Measurements from ENCODE around the gene PTPRG.

The PTPRG gene

GRCh38 chr3:61944726-61945125 is 383.4 kb downstream of the PTPRG start:
- Histone ChIP-seq H3K4me1 (ENCODE audit: insufficient read depth, poor library complexity, severe bottlenecking) (no peaks in the 10 kb centered on the region), H3K27me3 (ENCODE audit: insufficient read depth, poor library complexity, severe bottlenecking) (no peaks in the 10 kb centered on the region), H3K4me3 (ENCODE audit: severe bottlenecking) (no peak overlapping the region), H3K36me3 (ENCODE audit: low read depth) (no peaks in the 10 kb centered on the region), H3K9me3 (ENCODE audit: severe bottlenecking) (no peaks in the 10 kb centered on the region), H3K27ac (ENCODE audit: poor library complexity, severe bottlenecking) (no peak overlapping the region)
- no peak for TF ChIP-seq CTCF (IDR thresholded peaks at IDR 0.05; ENCODE audit: poor library complexity, severe bottlenecking)
- no peak for ATAC-seq (ENCODE audit: low read depth)
- no peak for DNase-seq (ENCODE audit: low spot score)

GRCh38 chr3:61945657-61946056 is 384.3 kb downstream of the PTPRG start:
- ATAC-seq (ENCODE audit: low read depth) = no peak
- Histone ChIP-seq H3K4me3 (ENCODE audit: severe bottlenecking) (no peak overlapping the region), H3K27ac (ENCODE audit: poor library complexity, severe bottlenecking) (no peak overlapping the region), H3K36me3 (ENCODE audit: low read depth) (no peaks in the 10 kb centered on the region), H3K9me3 (ENCODE audit: severe bottlenecking) (no peaks in the 10 kb centered on the region), H3K27me3 (ENCODE audit: insufficient read depth, poor library complexity, severe bottlenecking) (no peaks in the 10 kb centered on the region), H3K4me1 (ENCODE audit: insufficient read depth, poor library complexity, severe bottlenecking) (no peaks in the 10 kb centered on the region)
- no peak for DNase-seq (ENCODE audit: low spot score)
- TF ChIP-seq CTCF (IDR thresholded peaks at IDR 0.05; ENCODE audit: poor library complexity, severe bottlenecking) = no peak

- ATAC-seq (ENCODE audit: low read depth) (no peak), DNase-seq (ENCODE audit: low spot score) (no peak)
- H3K36me3 ChIP-seq (ENCODE audit: low read depth) = no peaks in the 10 kb centered on the region
- no peaks in the 10 kb centered on the region for H3K9me3 ChIP-seq (ENCODE audit: severe bottlenecking)
- no peak overlapping the region for H3K27ac ChIP-seq (ENCODE audit: poor library complexity, severe bottlenecking)
- no peaks in the 10 kb centered on the region for H3K4me1 ChIP-seq (ENCODE audit: insufficient read depth, poor library complexity, severe bottlenecking)
- H3K4me3 ChIP-seq (ENCODE audit: severe bottlenecking) = no peak overlapping the region
- H3K27me3 ChIP-seq (ENCODE audit: insufficient read depth, poor library complexity, severe bottlenecking) = no peaks in the 10 kb centered on the region
- TF ChIP-seq CTCF (IDR thresholded peaks at IDR 0.05; ENCODE audit: poor library complexity, severe bottlenecking) = no peak
Observed at GRCh38 chr3:61946570-61947324, 385.4 kb downstream of the PTPRG start.

DNA sequence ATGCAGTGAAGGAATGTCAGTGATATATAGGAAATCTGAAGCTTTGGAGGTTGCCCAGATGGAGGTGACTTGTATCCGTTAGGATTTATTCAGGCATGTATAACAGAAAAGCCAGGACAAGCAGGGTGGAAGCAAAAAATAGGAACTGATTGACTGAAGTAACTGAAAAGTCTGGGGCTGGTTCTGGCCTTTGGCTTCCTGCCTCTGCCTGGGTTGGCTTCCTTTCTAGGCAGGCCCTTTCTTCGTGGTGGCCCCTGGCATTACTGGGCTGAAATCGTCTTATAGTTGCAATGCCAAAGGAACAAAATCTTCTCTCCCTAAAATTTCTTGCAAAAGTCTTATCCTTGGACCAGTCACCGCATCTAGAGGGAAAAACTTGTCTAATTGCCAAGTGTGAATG is 386.1 kb downstream of the PTPRG start:
- Histone ChIP-seq H3K27ac (ENCODE audit: poor library complexity, severe bottlenecking) (no peak overlapping the region), H3K27me3 (ENCODE audit: insufficient read depth, poor library complexity, severe bottlenecking) (no peaks in the 10 kb centered on the region), H3K9me3 (ENCODE audit: severe bottlenecking) (no peaks in the 10 kb centered on the region), H3K4me1 (ENCODE audit: insufficient read depth, poor library complexity, severe bottlenecking) (no peaks in the 10 kb centered on the region), H3K4me3 (ENCODE audit: severe bottlenecking) (no peak overlapping the region), H3K36me3 (ENCODE audit: low read depth) (no peaks in the 10 kb centered on the region)
- DNase-seq (ENCODE audit: low spot score) (no peak), ATAC-seq (ENCODE audit: low read depth) (no peak)
- no peak for TF ChIP-seq CTCF (IDR thresholded peaks at IDR 0.05; ENCODE audit: poor library complexity, severe bottlenecking)

DNA sequence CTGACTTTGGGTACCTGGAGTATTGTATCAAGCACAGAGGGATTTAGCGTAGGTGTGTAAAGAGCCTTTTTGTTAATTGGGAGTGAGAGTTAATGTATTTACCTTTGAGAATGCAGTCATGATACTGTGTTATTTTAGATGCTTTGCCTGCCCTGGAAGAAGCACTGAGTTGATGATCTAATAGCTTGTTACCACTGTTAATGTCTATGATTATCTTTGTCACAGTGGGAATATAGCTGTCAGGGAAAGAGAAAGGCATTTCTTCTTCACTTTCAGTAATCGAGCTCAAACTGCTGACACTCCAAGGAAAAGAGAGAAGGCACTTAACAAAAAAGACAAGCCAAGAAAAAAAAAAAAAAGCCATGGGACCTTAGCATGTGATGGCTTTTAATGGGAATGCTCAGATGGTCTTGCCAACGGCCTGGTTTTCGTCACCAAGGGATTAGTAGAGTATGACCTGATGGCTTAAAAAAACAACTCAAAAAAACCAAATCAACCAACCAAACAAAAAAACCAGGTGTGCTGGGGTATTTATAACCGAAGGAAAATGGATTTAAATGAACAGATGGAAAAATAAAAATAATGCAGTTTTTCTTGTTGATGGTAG is 387.4 kb downstream of the PTPRG start:
- DNase-seq (ENCODE audit: low spot score) = no peak
- no peaks in the 10 kb centered on the region for H3K4me1 ChIP-seq (ENCODE audit: insufficient read depth, poor library complexity, severe bottlenecking)
- TF ChIP-seq CTCF (IDR thresholded peaks at IDR 0.05; ENCODE audit: poor library complexity, severe bottlenecking) = no peak
- no peaks in the 10 kb centered on the region for H3K27me3 ChIP-seq (ENCODE audit: insufficient read depth, poor library complexity, severe bottlenecking)
- no peak for ATAC-seq (ENCODE audit: low read depth)
- no peak overlapping the region for H3K4me3 ChIP-seq (ENCODE audit: severe bottlenecking)
- no peaks in the 10 kb centered on the region for H3K36me3 ChIP-seq (ENCODE audit: low read depth)
- H3K9me3 ChIP-seq (ENCODE audit: severe bottlenecking) = no peaks in the 10 kb centered on the region
- no peak overlapping the region for H3K27ac ChIP-seq (ENCODE audit: poor library complexity, severe bottlenecking)

All from RWPE2 (cell line).